ENCODE measurements around the gene LAS1L.
"Not testable (repeated sequence)": the region's sequence is repeated elsewhere in the genome, so short reads cannot be mapped to it uniquely, and the experiment has no call there.

Gene LAS1L

DNA sequence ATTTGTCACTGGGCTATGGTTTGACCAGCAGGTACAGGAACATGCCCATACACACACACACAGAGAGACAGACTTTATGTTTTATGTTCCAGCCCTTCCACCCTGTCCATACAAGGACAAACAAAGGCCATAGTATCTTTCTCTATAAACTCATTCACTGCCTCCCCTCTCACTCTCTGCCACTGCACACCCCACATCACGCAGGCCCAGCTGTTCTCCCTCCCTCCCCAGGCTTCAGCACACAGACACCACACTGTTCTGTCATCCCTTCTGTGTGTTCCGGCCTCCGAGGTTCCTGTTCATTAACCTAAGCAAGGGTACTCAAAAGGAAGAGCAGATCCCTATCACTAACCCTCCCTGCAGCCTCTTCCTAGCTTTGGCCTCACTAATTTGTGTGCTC is 17.8 kb downstream of the LAS1L start:
- DNase-seq: no peak

- no peak for DNase-seq
Observed at GRCh38 chrX:65513610-65514009, 21.0 kb downstream of the LAS1L start.

DNA sequence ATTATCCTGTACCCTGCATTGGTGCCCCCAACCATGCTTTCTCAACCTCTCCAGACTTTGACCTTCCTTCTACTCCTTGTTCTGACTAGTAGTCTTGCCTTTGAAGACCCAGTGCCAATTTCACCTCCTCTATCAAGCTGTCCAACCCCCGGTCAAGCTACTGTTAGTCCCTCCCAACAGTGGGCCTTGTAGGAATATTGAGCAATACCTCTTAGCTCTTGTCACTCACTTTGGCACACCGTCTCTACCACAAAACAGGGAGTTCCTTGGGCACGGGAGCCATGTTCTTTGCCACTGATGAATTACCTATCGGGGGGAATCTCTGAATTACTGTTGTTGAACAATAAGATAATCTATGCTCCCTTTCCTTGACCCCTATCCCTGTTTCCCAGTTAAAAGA is 25.2 kb downstream of the LAS1L start:
- DNase-seq: no peak

- no peak for DNase-seq
Observed at GRCh38 chrX:65508851-65509250, 25.7 kb downstream of the LAS1L start.

DNA sequence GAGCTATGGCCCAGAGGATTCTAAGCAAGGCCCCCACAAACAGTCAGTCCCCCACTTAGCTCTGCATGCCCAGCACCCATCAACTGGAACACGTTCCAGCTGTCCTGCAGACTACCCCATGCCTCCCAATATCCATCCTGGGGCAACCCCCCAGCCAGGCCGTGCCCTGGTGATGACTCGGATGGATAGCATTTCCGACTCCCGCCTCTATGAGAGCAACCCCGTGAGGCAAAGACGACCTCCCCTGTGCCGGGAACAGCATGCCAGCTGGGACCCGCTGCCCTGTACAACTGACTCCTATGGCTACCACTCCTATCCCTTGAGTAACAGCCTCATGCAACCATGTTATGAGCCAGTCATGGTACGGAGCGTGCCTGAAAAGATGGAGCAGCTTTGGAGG is 32.0 kb downstream of the LAS1L start:
- DNase-seq: no peak

GRCh38 chrX:65493431-65493830 is 41.2 kb downstream of the LAS1L start:
- no peak for DNase-seq

DNA sequence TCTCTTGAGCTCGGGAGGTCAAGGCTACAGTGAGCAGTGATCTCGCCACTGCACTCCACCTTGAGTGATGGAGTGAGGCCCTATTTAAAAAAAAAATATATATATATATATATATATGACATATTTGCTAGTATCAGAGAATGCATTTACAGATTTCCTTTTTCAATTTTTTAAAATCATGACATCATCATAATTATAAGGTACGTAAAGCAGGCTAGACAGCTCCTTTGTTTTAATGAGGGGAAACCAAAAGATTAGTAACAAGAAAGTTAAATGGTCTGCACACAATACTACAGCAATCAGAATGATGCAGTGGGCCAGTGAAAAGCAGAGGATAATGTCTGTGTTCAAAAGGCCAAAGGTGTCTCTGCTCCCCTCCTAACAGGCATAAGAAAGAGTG is 43.0 kb downstream of the LAS1L start:
- DNase-seq: no peak

GRCh38 chrX:65488495-65488894 is 46.1 kb downstream of the LAS1L start:
- DNase-seq: no peak

GRCh38 chrX:65480960-65481359 is 53.6 kb downstream of the LAS1L start:
- no peak for DNase-seq

- DNase-seq: not testable (repeated sequence)
Observed at GRCh38 chrX:65479102-65479501, 55.5 kb downstream of the LAS1L start.

DNA sequence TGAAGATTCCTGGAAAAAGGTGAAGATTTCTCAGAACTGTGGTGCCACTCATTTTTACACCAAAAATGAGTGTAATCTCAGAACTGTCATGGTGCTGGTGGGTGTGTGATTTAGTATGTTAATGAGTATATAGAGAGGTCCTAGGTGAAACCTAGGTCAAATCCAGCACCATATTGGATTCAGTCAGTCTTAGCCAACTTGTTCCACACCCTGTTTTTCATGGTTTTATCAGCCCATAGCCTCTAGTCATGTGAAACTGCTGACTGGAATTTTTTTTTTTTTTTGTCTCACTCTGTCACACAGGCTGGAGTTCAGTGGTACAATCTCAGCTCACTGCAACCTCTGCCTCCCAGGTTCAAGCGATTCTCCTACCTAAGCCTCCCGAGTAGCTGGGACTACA is 58.0 kb downstream of the LAS1L start:
- DNase-seq: no peak

GRCh38 chrX:65463550-65463949 is 71.0 kb downstream of the LAS1L start:
- DNase-seq: no peak
